Uterus (tissue), 2 donors: Measurements from ENCODE around the gene OST4.

Source experiments
- CTCF ChIP-seq, 4 experiments: fragments of 200-600 bp in 2 of 4; fragments of 450-650 bp in 2 of 4; sonication (generic) in 2 of 4; IDR thresholded peaks; one replicate each; pipeline ENCODE4 v1.5.1; 2016 to 2019; ENCODE audit warnings: antibody characterized with exemption in 4 of 4, mild to moderate bottlenecking in 2 of 4, moderate library complexity in 1 of 4
- POLR2A ChIP-seq, 2 donors: fragments of 450-650 bp; IDR thresholded peaks; one replicate each; pipeline ENCODE4 v1.6.1; 2016; ENCODE audit warnings: antibody characterized with exemption in 2 of 2, mild to moderate bottlenecking in 1 of 2, moderate library complexity in 1 of 2

GRCh38 chr2:27072920-27073319 is 1.5 kb upstream of the OST4 start:
- TF ChIP-seq CTCF (IDR thresholded peaks at IDR 0.05) (no peak), POLR2A (IDR thresholded peaks at IDR 0.05) (no peak)
